ENCODE data around the gene PTPRD. TPM values are rescaled to one million over a fixed set of nuclear protein-coding genes. Genes with fewer than 3 reads are reported as not detected.

PTPRD gene
- total RNA-seq, 1 experiment from 2014 or later = 69.6 TPM

DNA sequence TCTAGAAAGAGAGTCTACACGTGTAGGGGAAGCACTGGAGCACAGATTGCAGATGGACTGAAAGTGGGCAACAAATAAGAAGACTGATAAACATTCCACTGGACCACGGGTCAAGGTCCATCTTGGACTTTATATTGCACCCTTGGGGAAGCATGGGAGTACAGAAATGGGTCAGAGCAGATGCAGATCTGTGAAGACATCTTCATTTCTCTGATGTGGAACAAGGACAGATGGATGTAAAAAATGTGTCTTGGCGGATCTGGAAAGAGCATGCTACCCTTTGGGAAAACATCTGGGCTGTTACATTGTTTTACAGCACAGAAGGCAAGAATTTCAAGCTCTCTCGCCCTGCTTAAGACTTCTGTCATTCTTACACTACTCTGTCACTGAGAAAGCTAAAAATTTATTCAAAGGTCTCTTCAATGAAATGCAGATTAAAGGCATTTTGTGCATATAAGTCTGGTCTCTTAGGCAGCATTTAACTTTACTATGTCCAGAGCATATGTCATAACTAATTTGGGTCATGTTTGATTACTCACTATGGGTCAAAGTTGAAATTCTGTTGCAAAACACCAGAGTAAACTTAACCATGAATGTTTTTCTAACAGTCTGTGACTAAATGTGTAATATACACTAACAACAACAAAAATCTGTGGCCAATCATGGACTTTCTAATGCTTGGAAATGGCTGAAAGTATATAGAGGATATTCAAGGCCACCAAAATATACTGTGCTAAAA is 2056.9 kb downstream of the PTPRD start:
- H3K27me3 Mint-ChIP-seq (ENCODE audit: low read depth) = no peaks in the 10 kb centered on the region
- no peak for DNase-seq (ENCODE audit: low spot score)
- H3K27ac Mint-ChIP-seq = no peak overlapping the region; the same call in 1 of the 2 replicates
- ChIA-PET CTCF (no interaction called here), POLR2A (no interaction called here)
- H3K4me1 Mint-ChIP-seq = peaks cover 9% of the 10 kb centered on the region
- TF ChIP-seq, protein P1, sequence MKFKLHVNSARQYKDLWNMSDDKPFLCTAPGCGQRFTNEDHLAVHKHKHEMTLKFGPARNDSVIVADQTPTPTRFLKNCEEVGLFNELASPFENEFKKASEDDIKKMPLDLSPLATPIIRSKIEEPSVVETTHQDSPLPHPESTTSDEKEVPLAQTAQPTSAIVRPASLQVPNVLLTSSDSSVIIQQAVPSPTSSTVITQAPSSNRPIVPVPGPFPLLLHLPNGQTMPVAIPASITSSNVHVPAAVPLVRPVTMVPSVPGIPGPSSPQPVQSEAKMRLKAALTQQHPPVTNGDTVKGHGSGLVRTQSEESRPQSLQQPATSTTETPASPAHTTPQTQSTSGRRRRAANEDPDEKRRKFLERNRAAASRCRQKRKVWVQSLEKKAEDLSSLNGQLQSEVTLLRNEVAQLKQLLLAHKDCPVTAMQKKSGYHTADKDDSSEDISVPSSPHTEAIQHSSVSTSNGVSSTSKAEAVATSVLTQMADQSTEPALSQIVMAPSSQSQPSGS (CRISPR knock-in tag; IDR thresholded peaks at IDR 0.05; ENCODE audit: borderline replicate concordance, low read depth) = no peak
- TF ChIP-seq, protein P2, sequence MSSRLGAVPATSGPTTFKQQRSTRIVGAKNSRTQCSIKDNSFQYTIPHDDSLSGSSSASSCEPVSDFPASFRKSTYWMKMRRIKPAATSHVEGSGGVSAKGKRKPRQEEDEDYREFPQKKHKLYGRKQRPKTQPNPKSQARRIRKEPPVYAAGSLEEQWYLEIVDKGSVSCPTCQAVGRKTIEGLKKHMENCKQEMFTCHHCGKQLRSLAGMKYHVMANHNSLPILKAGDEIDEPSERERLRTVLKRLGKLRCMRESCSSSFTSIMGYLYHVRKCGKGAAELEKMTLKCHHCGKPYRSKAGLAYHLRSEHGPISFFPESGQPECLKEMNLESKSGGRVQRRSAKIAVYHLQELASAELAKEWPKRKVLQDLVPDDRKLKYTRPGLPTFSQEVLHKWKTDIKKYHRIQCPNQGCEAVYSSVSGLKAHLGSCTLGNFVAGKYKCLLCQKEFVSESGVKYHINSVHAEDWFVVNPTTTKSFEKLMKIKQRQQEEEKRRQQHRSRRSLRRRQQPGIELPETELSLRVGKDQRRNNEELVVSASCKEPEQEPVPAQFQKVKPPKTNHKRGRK (CRISPR knock-in tag; IDR thresholded peaks at IDR 0.05; ENCODE audit: borderline replicate concordance) = no peak
- TF ChIP-seq, protein P3, sequence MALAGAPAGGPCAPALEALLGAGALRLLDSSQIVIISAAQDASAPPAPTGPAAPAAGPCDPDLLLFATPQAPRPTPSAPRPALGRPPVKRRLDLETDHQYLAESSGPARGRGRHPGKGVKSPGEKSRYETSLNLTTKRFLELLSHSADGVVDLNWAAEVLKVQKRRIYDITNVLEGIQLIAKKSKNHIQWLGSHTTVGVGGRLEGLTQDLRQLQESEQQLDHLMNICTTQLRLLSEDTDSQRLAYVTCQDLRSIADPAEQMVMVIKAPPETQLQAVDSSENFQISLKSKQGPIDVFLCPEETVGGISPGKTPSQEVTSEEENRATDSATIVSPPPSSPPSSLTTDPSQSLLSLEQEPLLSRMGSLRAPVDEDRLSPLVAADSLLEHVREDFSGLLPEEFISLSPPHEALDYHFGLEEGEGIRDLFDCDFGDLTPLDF (CRISPR knock-in tag; IDR thresholded peaks at IDR 0.05) = no peak
- TF ChIP-seq, protein P4, sequence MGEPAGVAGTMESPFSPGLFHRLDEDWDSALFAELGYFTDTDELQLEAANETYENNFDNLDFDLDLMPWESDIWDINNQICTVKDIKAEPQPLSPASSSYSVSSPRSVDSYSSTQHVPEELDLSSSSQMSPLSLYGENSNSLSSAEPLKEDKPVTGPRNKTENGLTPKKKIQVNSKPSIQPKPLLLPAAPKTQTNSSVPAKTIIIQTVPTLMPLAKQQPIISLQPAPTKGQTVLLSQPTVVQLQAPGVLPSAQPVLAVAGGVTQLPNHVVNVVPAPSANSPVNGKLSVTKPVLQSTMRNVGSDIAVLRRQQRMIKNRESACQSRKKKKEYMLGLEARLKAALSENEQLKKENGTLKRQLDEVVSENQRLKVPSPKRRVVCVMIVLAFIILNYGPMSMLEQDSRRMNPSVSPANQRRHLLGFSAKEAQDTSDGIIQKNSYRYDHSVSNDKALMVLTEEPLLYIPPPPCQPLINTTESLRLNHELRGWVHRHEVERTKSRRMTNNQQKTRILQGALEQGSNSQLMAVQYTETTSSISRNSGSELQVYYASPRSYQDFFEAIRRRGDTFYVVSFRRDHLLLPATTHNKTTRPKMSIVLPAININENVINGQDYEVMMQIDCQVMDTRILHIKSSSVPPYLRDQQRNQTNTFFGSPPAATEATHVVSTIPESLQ (CRISPR knock-in tag; IDR thresholded peaks at IDR 0.05) = no peak
- TF ChIP-seq ETV6 (CRISPR knock-in tag; IDR thresholded peaks at IDR 0.05) (no peak), ZNF416 (CRISPR knock-in tag; IDR thresholded peaks at IDR 0.05) (no peak)
- no peaks in the 10 kb centered on the region for H3K9me3 Mint-ChIP-seq
- no peaks in the 10 kb centered on the region for H3K36me3 Mint-ChIP-seq
- no peak for ATAC-seq
- H3K4me3 Mint-ChIP-seq = no peak overlapping the region

DNA sequence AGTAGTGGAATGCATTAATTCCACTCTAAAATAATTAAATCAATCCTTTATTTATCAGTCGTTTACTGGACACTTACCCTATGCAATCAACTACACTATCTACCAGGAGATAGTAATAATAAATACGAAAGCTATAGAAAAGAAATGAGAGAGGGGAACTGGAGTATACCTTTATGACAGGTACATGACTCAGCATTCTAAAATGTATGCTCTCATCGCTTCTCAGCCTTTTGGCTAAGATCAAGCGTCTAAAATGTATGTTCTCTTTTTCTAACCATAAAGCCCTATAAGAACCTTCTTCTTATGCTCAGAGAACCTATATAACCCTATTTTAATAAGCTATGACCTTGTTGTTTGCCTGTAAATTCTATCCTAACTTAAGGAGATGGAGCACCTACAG is 2059.4 kb downstream of the PTPRD start:
- ChIA-PET POLR2A (no interaction called here), CTCF (no interaction called here)
- Mint-ChIP-seq H3K27me3 (ENCODE audit: low read depth) (no peaks in the 10 kb centered on the region), H3K36me3 (no peaks in the 10 kb centered on the region), H3K9me3 (no peaks in the 10 kb centered on the region), H3K4me3 (no peak overlapping the region), H3K4me1 (no peaks in the 10 kb centered on the region), H3K27ac (no peak overlapping the region; the same call in 1 of the 2 replicates)
- DNase-seq (ENCODE audit: low spot score) = no peak
- ATAC-seq = no peak
- TF ChIP-seq, protein P5, sequence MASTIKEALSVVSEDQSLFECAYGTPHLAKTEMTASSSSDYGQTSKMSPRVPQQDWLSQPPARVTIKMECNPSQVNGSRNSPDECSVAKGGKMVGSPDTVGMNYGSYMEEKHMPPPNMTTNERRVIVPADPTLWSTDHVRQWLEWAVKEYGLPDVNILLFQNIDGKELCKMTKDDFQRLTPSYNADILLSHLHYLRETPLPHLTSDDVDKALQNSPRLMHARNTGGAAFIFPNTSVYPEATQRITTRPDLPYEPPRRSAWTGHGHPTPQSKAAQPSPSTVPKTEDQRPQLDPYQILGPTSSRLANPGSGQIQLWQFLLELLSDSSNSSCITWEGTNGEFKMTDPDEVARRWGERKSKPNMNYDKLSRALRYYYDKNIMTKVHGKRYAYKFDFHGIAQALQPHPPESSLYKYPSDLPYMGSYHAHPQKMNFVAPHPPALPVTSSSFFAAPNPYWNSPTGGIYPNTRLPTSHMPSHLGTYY (CRISPR knock-in tag; IDR thresholded peaks at IDR 0.05) = no peak
- TF ChIP-seq GTF2I (CRISPR knock-in tag; conservative IDR thresholded peaks at IDR 0.05) (no peak), ATF1 (CRISPR knock-in tag; IDR thresholded peaks at IDR 0.05) (no peak)
- TF ChIP-seq, protein P6, sequence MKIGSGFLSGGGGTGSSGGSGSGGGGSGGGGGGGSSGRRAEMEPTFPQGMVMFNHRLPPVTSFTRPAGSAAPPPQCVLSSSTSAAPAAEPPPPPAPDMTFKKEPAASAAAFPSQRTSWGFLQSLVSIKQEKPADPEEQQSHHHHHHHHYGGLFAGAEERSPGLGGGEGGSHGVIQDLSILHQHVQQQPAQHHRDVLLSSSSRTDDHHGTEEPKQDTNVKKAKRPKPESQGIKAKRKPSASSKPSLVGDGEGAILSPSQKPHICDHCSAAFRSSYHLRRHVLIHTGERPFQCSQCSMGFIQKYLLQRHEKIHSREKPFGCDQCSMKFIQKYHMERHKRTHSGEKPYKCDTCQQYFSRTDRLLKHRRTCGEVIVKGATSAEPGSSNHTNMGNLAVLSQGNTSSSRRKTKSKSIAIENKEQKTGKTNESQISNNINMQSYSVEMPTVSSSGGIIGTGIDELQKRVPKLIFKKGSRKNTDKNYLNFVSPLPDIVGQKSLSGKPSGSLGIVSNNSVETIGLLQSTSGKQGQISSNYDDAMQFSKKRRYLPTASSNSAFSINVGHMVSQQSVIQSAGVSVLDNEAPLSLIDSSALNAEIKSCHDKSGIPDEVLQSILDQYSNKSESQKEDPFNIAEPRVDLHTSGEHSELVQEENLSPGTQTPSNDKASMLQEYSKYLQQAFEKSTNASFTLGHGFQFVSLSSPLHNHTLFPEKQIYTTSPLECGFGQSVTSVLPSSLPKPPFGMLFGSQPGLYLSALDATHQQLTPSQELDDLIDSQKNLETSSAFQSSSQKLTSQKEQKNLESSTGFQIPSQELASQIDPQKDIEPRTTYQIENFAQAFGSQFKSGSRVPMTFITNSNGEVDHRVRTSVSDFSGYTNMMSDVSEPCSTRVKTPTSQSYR (CRISPR knock-in tag; IDR thresholded peaks at IDR 0.05) = no peak
- TF ChIP-seq, protein P7, sequence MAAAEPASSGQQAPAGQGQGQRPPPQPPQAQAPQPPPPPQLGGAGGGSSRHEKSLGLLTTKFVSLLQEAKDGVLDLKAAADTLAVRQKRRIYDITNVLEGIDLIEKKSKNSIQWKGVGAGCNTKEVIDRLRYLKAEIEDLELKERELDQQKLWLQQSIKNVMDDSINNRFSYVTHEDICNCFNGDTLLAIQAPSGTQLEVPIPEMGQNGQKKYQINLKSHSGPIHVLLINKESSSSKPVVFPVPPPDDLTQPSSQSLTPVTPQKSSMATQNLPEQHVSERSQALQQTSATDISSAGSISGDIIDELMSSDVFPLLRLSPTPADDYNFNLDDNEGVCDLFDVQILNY (CRISPR knock-in tag; IDR thresholded peaks at IDR 0.05) = no peak
- TF ChIP-seq, protein P8, sequence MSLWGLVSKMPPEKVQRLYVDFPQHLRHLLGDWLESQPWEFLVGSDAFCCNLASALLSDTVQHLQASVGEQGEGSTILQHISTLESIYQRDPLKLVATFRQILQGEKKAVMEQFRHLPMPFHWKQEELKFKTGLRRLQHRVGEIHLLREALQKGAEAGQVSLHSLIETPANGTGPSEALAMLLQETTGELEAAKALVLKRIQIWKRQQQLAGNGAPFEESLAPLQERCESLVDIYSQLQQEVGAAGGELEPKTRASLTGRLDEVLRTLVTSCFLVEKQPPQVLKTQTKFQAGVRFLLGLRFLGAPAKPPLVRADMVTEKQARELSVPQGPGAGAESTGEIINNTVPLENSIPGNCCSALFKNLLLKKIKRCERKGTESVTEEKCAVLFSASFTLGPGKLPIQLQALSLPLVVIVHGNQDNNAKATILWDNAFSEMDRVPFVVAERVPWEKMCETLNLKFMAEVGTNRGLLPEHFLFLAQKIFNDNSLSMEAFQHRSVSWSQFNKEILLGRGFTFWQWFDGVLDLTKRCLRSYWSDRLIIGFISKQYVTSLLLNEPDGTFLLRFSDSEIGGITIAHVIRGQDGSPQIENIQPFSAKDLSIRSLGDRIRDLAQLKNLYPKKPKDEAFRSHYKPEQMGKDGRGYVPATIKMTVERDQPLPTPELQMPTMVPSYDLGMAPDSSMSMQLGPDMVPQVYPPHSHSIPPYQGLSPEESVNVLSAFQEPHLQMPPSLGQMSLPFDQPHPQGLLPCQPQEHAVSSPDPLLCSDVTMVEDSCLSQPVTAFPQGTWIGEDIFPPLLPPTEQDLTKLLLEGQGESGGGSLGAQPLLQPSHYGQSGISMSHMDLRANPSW (CRISPR knock-in tag; conservative IDR thresholded peaks at IDR 0.05; ENCODE audit: low read depth) = no peak
- TF ChIP-seq, protein P9, sequence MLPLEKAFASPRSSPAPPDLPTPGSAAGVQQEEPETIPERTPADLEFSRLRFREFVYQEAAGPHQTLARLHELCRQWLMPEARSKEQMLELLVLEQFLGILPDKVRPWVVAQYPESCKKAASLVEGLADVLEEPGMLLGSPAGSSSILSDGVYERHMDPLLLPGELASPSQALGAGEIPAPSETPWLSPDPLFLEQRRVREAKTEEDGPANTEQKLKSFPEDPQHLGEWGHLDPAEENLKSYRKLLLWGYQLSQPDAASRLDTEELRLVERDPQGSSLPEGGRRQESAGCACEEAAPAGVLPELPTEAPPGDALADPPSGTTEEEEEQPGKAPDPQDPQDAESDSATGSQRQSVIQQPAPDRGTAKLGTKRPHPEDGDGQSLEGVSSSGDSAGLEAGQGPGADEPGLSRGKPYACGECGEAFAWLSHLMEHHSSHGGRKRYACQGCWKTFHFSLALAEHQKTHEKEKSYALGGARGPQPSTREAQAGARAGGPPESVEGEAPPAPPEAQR (CRISPR knock-in tag; IDR thresholded peaks at IDR 0.05) = no peak
- TF ChIP-seq, protein P1 (CRISPR knock-in tag; IDR thresholded peaks at IDR 0.05; ENCODE audit: borderline replicate concordance, low read depth) = no peak
